ENCODE data around the gene CLIP3.
"Not testable (repeated sequence)": the region's sequence is repeated elsewhere in the genome, so short reads cannot be mapped to it uniquely, and the experiment has no call there.

The CLIP3 gene

GRCh38 chr19:36047835-36048234 lies 15.2 kb upstream of the CLIP3 start:
- Histone ChIP-seq H3K36me3 (ENCODE audit: control insufficient read depth in 5 of 5, insufficient read depth in 5 of 5, low read length in 5 of 5) (no peaks in the 10 kb centered on the region), H3K9ac (ENCODE audit: low read length in 5 of 5) (no peak overlapping the region), H3K4me1 (ENCODE audit: control insufficient read depth in 5 of 5, insufficient read depth in 5 of 5, low read length in 5 of 5) (peaks cover 0 to 6% (median 0%) of the 10 kb centered on the region in 5 donors), H3K27ac (ENCODE audit: low read depth, low read length) (no peak overlapping the region), H3K9me3 (ENCODE audit: control insufficient read depth in 5 of 5, low read length in 5 of 5) (no peaks in the 10 kb centered on the region), H3K27me3 (ENCODE audit: control insufficient read depth in 5 of 5, insufficient read depth in 4 of 5, low read length in 5 of 5) (no peaks in the 10 kb centered on the region), H3K4me3 (ENCODE audit: low read depth in 1 of 5, low read length in 5 of 5) (no peak overlapping the region)

GRCh38 chr19:36046443-36047050 lies 13.9 kb upstream of the CLIP3 start:
- no peaks in the 10 kb centered on the region for H3K9me3 ChIP-seq (ENCODE audit: control insufficient read depth in 5 of 5, low read length in 5 of 5)
- no peak overlapping the region for H3K9ac ChIP-seq (ENCODE audit: low read length in 5 of 5)
- H3K36me3 ChIP-seq (ENCODE audit: control insufficient read depth in 5 of 5, insufficient read depth in 5 of 5, low read length in 5 of 5), result no peaks in the 10 kb centered on the region
- peaks cover 0 to 13% (median 5%) of the 10 kb centered on the region in 5 donors for H3K4me1 ChIP-seq (ENCODE audit: control insufficient read depth in 5 of 5, insufficient read depth in 5 of 5, low read length in 5 of 5)
- no peak overlapping the region for H3K27ac ChIP-seq (ENCODE audit: low read depth, low read length)
- no peaks in the 10 kb centered on the region for H3K27me3 ChIP-seq (ENCODE audit: control insufficient read depth in 5 of 5, insufficient read depth in 4 of 5, low read length in 5 of 5)
- no peak overlapping the region for H3K4me3 ChIP-seq (ENCODE audit: low read depth in 1 of 5, low read length in 5 of 5)

GRCh38 chr19:36043952-36044351 lies 11.3 kb upstream of the CLIP3 start:
- H3K27me3 ChIP-seq (ENCODE audit: control insufficient read depth in 5 of 5, insufficient read depth in 4 of 5, low read length in 5 of 5), result no peaks in the 10 kb centered on the region
- no peaks in the 10 kb centered on the region for H3K9me3 ChIP-seq (ENCODE audit: control insufficient read depth in 5 of 5, low read length in 5 of 5)
- H3K4me1 ChIP-seq (ENCODE audit: control insufficient read depth in 5 of 5, insufficient read depth in 5 of 5, low read length in 5 of 5), result peaks cover 0 to 16% (median 8%) of the 10 kb centered on the region in 5 donors
- no peak overlapping the region for H3K4me3 ChIP-seq (ENCODE audit: low read depth in 1 of 5, low read length in 5 of 5)
- H3K36me3 ChIP-seq (ENCODE audit: control insufficient read depth in 5 of 5, insufficient read depth in 5 of 5, low read length in 5 of 5), result peaks cover 0 to 10% (median 5%) of the 10 kb centered on the region in 5 donors
- no peak overlapping the region for H3K27ac ChIP-seq (ENCODE audit: low read depth, low read length)
- no peak overlapping the region for H3K9ac ChIP-seq (ENCODE audit: low read length in 5 of 5)

- H3K36me3 ChIP-seq (ENCODE audit: control insufficient read depth in 5 of 5, insufficient read depth in 5 of 5, low read length in 5 of 5), result peaks cover 0 to 17% (median 9%) of the 10 kb centered on the region in 5 donors
- H3K4me3 ChIP-seq (ENCODE audit: low read depth in 1 of 5, low read length in 5 of 5), result no peak overlapping the region
- H3K9me3 ChIP-seq (ENCODE audit: control insufficient read depth in 5 of 5, low read length in 5 of 5), result no peaks in the 10 kb centered on the region
- H3K27ac ChIP-seq (ENCODE audit: low read depth, low read length), result no peak overlapping the region
- H3K9ac ChIP-seq (ENCODE audit: low read length in 5 of 5), result no peak overlapping the region
- H3K27me3 ChIP-seq (ENCODE audit: control insufficient read depth in 5 of 5, insufficient read depth in 4 of 5, low read length in 5 of 5), result no peaks in the 10 kb centered on the region
- peaks cover 0 to 15% (median 8%) of the 10 kb centered on the region in 5 donors for H3K4me1 ChIP-seq (ENCODE audit: control insufficient read depth in 5 of 5, insufficient read depth in 5 of 5, low read length in 5 of 5)
Measured at GRCh38 chr19:36041831-36042230, 9.2 kb upstream of the CLIP3 start.

- not testable (repeated sequence) for H3K4me3 ChIP-seq (ENCODE audit: low read depth in 1 of 5, low read length in 5 of 5)
- H3K36me3 ChIP-seq (ENCODE audit: control insufficient read depth in 5 of 5, insufficient read depth in 5 of 5, low read length in 5 of 5), result peaks cover 0 to 17% (median 9%) of the 10 kb centered on the region in 5 donors
Measured at GRCh38 chr19:36041092-36041491, 8.4 kb upstream of the CLIP3 start.

GRCh38 chr19:36040495-36040894 lies 7.8 kb upstream of the CLIP3 start:
- Histone ChIP-seq H3K27ac (ENCODE audit: low read depth, low read length) (no peak overlapping the region), H3K9ac (ENCODE audit: low read length in 5 of 5) (no peak overlapping the region), H3K4me1 (ENCODE audit: control insufficient read depth in 5 of 5, insufficient read depth in 5 of 5, low read length in 5 of 5) (peaks cover 0 to 12% (median 8%) of the 10 kb centered on the region in 5 donors), H3K36me3 (ENCODE audit: control insufficient read depth in 5 of 5, insufficient read depth in 5 of 5, low read length in 5 of 5) (peaks cover 0 to 18% (median 9%) of the 10 kb centered on the region in 5 donors), H3K27me3 (ENCODE audit: control insufficient read depth in 5 of 5, insufficient read depth in 4 of 5, low read length in 5 of 5) (no peaks in the 10 kb centered on the region), H3K9me3 (ENCODE audit: control insufficient read depth in 5 of 5, low read length in 5 of 5) (no peaks in the 10 kb centered on the region), H3K4me3 (ENCODE audit: low read depth in 1 of 5, low read length in 5 of 5) (no peak overlapping the region)

More at GRCh38 chr19:36041092-36041491, 8.4 kb upstream of the CLIP3 start:
- H3K27me3 ChIP-seq (ENCODE audit: control insufficient read depth in 5 of 5, insufficient read depth in 4 of 5, low read length in 5 of 5); H3K9me3 ChIP-seq (ENCODE audit: control insufficient read depth in 5 of 5, low read length in 5 of 5); H3K27ac ChIP-seq (ENCODE audit: low read depth, low read length); H3K9ac ChIP-seq (ENCODE audit: low read length in 5 of 5): not testable (repeated sequence)
- H3K4me1 ChIP-seq (ENCODE audit: control insufficient read depth in 5 of 5, insufficient read depth in 5 of 5, low read length in 5 of 5), result peaks cover 0 to 12% (median 8%) of the 10 kb centered on the region in 5 donors

- Histone ChIP-seq H3K9ac (ENCODE audit: low read length in 5 of 5) (peak overlapping the region in 3 of 5 donors; percentile 28 to 56 (median 34)), H3K27me3 (ENCODE audit: control insufficient read depth in 5 of 5, insufficient read depth in 4 of 5, low read length in 5 of 5) (no peaks in the 10 kb centered on the region), H3K4me3 (ENCODE audit: low read depth in 1 of 5, low read length in 5 of 5) (no peak overlapping the region), H3K36me3 (ENCODE audit: control insufficient read depth in 5 of 5, insufficient read depth in 5 of 5, low read length in 5 of 5) (peaks cover 0 to 20% (median 15%) of the 10 kb centered on the region in 5 donors), H3K4me1 (ENCODE audit: control insufficient read depth in 5 of 5, insufficient read depth in 5 of 5, low read length in 5 of 5) (peaks cover 0 to 24% (median 16%) of the 10 kb centered on the region in 5 donors), H3K27ac (ENCODE audit: low read depth, low read length) (peak overlapping the region; percentile 29), H3K9me3 (ENCODE audit: control insufficient read depth in 5 of 5, low read length in 5 of 5) (no peaks in the 10 kb centered on the region)
Measured at GRCh38 chr19:36031308-36031707, 1.4 kb downstream of the CLIP3 start.

- peaks cover 0 to 25% (median 15%) of the 10 kb centered on the region in 5 donors for H3K36me3 ChIP-seq (ENCODE audit: control insufficient read depth in 5 of 5, insufficient read depth in 5 of 5, low read length in 5 of 5)
- H3K4me1 ChIP-seq (ENCODE audit: control insufficient read depth in 5 of 5, insufficient read depth in 5 of 5, low read length in 5 of 5), result peaks cover 0 to 24% (median 16%) of the 10 kb centered on the region in 5 donors
- H3K9me3 ChIP-seq (ENCODE audit: control insufficient read depth in 5 of 5, low read length in 5 of 5), result no peaks in the 10 kb centered on the region
- no peak overlapping the region for H3K4me3 ChIP-seq (ENCODE audit: low read depth in 1 of 5, low read length in 5 of 5)
- H3K27me3 ChIP-seq (ENCODE audit: control insufficient read depth in 5 of 5, insufficient read depth in 4 of 5, low read length in 5 of 5), result no peaks in the 10 kb centered on the region
- peak overlapping the region; percentile 60 for H3K27ac ChIP-seq (ENCODE audit: low read depth, low read length)
- H3K9ac ChIP-seq (ENCODE audit: low read length in 5 of 5), result peak overlapping the region in 1 of 5 donors; percentile 26
Measured at GRCh38 chr19:36030264-36031148, 2.2 kb downstream of the CLIP3 start.

- no peak overlapping the region for H3K27ac ChIP-seq (ENCODE audit: low read depth, low read length)
- no peaks in the 10 kb centered on the region for H3K9me3 ChIP-seq (ENCODE audit: control insufficient read depth in 5 of 5, low read length in 5 of 5)
- H3K36me3 ChIP-seq (ENCODE audit: control insufficient read depth in 5 of 5, insufficient read depth in 5 of 5, low read length in 5 of 5), result peaks cover 0 to 30% (median 17%) of the 10 kb centered on the region in 5 donors
- no peak overlapping the region for H3K4me3 ChIP-seq (ENCODE audit: low read depth in 1 of 5, low read length in 5 of 5)
- peaks cover 0 to 24% (median 16%) of the 10 kb centered on the region in 5 donors for H3K4me1 ChIP-seq (ENCODE audit: control insufficient read depth in 5 of 5, insufficient read depth in 5 of 5, low read length in 5 of 5)
- H3K9ac ChIP-seq (ENCODE audit: low read length in 5 of 5), result no peak overlapping the region
- no peaks in the 10 kb centered on the region for H3K27me3 ChIP-seq (ENCODE audit: control insufficient read depth in 5 of 5, insufficient read depth in 4 of 5, low read length in 5 of 5)
Measured at GRCh38 chr19:36028313-36029041, 4.2 kb downstream of the CLIP3 start.
